Measurements from ENCODE around the gene AGFG1.

The AGFG1 gene

DNA sequence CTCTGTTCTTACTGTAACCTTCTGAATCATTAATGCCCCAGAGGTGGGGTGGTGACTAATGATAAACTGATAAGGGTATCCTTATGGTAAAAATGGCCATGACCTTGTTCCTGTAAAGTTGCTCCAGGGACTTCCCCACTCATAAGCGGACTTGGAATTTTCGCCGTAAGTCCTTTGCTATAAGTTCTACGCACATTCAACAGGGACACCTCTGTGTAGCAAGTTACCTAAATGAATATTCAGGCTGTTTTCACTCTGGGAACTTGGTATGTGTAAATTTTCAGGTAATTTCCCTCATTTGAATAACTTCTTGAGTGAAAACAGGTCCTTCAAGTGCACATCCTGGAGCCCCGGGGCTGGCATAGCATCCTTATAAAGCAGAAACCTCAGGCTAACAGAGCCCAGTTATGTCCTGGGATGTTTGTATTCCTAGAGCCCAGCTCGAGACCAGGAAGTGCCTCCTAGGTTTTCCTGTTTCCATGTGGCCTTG, 9.4 kb upstream of the AGFG1 start:
- no peak for DNase-seq (ENCODE audit: low read depth, low spot score)

GRCh38 chr2:227462972-227463931, 8.7 kb upstream of the AGFG1 start:
- DNase-seq (ENCODE audit: low read depth, low spot score) = no peak

GRCh38 chr2:227464361-227464760, 7.6 kb upstream of the AGFG1 start:
- DNase-seq (ENCODE audit: low read depth, low spot score) = no peak

- no peak for DNase-seq (ENCODE audit: low read depth, low spot score)
Observed at GRCh38 chr2:227464851-227465250, 7.1 kb upstream of the AGFG1 start.

GRCh38 chr2:227466887-227467600, 4.9 kb upstream of the AGFG1 start:
- no peak for DNase-seq (ENCODE audit: low read depth, low spot score)

DNA sequence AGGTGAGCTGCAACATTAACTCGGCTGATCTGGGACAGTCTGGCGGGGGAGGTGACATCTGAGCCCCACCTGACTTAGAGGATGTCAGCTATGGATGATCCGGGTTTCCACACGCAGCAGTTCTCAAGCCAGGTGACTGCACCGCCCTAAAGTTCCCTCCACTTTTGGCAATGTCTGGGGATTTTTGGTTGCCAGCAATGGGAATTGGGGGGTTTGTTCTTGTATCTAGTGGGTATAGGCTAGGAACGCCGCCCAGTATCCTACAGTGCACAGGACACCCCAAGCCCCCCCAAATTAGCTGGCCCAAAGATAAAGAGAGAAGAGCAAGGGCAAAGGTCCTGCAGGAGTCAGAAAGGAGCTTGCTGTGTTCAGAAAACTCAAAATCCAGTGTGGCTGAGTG, 544 bp upstream of the AGFG1 start:
- no peak for DNase-seq (ENCODE audit: low read depth, low spot score)

- DNase-seq (ENCODE audit: low read depth, low spot score) = peak; percentile 67
Observed at GRCh38 chr2:227472265-227473121, 537 bp downstream of the AGFG1 start.

GRCh38 chr2:227473122-227473461, 1.1 kb downstream of the AGFG1 start:
- DNase-seq (ENCODE audit: low read depth, low spot score) = no peak

- DNase-seq (ENCODE audit: low read depth, low spot score) = no peak
Observed at GRCh38 chr2:227473806-227474205, 1.9 kb downstream of the AGFG1 start.

GRCh38 chr2:227474410-227474809, 2.5 kb downstream of the AGFG1 start:
- no peak for DNase-seq (ENCODE audit: low read depth, low spot score)

- DNase-seq (ENCODE audit: low read depth, low spot score) = no peak
Observed at GRCh38 chr2:227477291-227477690, 5.3 kb downstream of the AGFG1 start.

DNA sequence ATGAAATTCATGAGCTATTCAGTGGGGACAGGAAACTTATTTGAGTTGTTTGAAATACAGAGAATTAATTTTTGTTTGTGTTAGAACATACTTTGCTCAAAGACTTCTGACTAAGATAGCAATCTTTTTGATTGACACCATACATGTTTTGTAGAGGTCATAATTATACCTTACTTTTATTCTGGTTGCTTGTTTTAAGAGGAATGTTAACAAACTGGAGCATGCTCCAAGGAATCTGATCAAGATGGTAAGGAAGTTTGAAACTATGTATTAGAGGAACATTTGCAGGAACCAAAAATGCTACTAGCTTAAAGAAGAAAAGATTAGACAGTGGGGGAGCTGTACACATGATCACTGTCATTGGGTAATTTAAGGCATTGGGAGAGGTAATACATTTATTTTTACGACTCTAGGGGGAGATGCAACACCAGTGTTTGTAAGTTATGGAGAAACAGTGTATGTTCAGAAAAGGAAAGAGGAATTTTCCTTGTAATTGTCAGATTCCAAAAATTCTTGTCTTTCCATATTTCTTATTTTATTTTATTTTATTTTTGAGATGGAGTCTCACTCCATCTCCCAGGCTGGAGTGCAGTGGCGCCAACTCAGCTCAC, 8.0 kb downstream of the AGFG1 start:
- peak; percentile 40 for DNase-seq (ENCODE audit: low read depth, low spot score)

DNA sequence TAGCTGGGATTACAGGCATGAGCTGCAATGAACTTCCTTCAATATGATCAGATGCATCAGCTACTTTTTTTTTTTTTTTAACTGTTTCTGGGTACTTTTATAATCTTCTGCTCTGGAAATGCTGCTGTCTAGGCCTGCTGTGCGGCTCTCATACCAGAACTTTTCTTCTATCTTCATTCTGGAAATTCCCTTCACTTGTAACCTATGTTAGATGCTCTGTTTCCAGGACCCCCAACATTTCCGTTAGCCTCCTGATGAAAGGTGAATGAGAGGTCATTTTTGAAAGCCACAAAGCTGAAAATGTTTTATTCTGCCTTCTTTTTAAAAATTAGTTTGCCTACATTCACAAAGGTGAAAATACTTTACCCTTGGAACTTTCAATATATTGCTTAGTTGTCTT, 8.6 kb downstream of the AGFG1 start:
- DNase-seq (ENCODE audit: low read depth, low spot score) = no peak

GRCh38 chr2:227482638-227483340, 10.8 kb downstream of the AGFG1 start:
- no peak for DNase-seq (ENCODE audit: low read depth, low spot score)

DNA sequence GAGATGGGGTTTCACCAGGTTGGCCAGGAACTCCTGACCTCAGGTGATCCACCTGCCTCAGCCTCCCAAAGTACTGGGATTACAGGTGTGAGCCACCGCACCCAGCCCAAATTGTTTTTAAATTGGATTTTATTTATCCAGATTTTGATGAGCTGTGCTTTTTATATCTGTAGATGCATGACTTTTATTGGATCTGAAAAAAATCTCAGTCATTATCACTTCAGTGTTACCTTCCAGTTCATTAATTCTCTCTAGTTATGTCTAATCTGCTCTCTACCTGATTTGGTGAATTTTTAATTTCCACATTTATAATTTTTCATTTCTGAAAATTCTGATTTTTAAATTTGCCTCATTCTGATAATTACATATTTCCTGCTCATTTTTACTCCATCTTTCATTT, 13.5 kb downstream of the AGFG1 start:
- DNase-seq (ENCODE audit: low read depth, low spot score) = no peak

DNA sequence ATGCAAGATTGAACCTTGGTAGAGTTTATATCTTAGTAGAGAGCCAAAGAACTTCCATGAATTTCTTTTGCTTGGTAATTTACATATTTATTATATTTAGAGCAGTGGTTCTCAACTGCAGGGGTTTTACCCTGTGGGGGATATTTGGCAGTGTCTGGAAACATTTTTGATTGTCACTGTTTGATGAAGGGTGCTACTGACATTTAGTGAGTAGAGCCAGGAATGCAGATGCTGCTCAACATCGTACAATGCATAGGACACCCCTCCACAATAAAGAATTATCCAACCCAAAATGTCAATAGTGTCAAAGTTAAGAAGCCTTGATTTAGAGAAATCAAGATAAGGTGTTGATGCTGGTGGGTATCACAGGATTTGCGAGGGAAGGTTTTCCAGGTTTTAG, 14.7 kb downstream of the AGFG1 start:
- no peak for DNase-seq (ENCODE audit: low read depth, low spot score)

DNA sequence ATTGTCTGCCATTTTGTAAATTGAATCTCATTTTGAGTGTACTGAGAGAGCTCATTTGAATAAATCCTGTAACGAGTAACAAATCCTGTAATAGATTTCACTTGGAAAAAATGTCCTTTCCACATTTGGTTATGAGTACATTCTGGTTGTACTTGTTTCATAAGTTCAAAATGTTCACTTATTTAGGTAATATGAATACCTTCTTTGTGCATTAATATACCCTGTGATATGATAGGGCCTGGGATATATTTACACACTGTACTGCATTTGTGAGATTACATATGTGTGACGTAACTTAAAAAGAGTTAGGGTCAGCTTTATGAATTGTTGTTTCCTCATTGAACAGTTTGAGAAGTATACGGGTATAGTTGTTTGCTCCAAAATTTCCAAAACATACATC, 16.1 kb downstream of the AGFG1 start:
- DNase-seq (ENCODE audit: low read depth, low spot score) = no peak

- DNase-seq (ENCODE audit: low read depth, low spot score) = no peak
Observed at GRCh38 chr2:227491386-227491785, 19.4 kb downstream of the AGFG1 start.

- no peak for DNase-seq (ENCODE audit: low read depth, low spot score)
Observed at GRCh38 chr2:227493524-227493923, 21.6 kb downstream of the AGFG1 start.

DNA sequence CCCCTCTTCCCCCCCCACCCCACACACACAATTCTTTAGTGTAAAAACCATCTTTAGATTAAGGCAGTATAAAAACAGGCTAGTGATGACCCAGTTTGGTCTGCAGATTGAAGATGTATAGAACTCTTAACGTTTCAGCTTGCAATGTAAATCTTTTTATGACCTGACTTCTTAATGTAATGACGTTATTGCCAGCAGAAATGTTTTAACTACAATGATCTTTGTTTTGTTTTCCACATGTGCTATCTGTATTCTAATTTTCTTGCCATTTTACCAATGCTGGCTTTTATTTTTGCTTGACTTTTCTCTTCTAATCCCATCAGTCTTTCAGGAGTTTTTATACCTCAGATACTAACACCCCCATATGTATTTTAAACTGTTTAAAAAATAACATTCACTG, 25.2 kb downstream of the AGFG1 start:
- no peak for DNase-seq (ENCODE audit: low read depth, low spot score)

All from astrocyte of the hippocampus (primary cell).